ENCODE measurements around the gene SEMA6B.
"Not testable (repeated sequence)": the region's sequence is repeated elsewhere in the genome, so short reads cannot be mapped to it uniquely, and the experiment has no call there.

Gene SEMA6B

GRCh38 chr19:4527377-4527776, 32.1 kb downstream of the SEMA6B start:
- DNase-seq (ENCODE audit: low read depth); H3K4me3 ChIP-seq (ENCODE audit: low read length); H3K9me3 ChIP-seq (ENCODE audit: control insufficient read depth, low read length); H3K9ac ChIP-seq (ENCODE audit: low read length); H3K36me3 ChIP-seq (ENCODE audit: control insufficient read depth, insufficient read depth, low read length, severe bottlenecking); H3K27me3 ChIP-seq (replicated peaks; ENCODE audit: control insufficient read depth, insufficient read depth, low read length): not testable (repeated sequence)
- peaks cover 12% of the 10 kb centered on the region for H3K4me1 ChIP-seq (ENCODE audit: control insufficient read depth, insufficient read depth, low read length)

- H3K4me3 ChIP-seq (ENCODE audit: low read length) = no peak overlapping the region
- no peak overlapping the region for H3K9ac ChIP-seq (ENCODE audit: low read length)
- H3K4me1 ChIP-seq (ENCODE audit: control insufficient read depth, insufficient read depth, low read length) = peaks cover 29% of the 10 kb centered on the region
- no peaks in the 10 kb centered on the region for H3K9me3 ChIP-seq (ENCODE audit: control insufficient read depth, low read length)
- no peaks in the 10 kb centered on the region for H3K36me3 ChIP-seq (ENCODE audit: control insufficient read depth, insufficient read depth, low read length, severe bottlenecking)
- no peaks in the 10 kb centered on the region for H3K27me3 ChIP-seq (replicated peaks; ENCODE audit: control insufficient read depth, insufficient read depth, low read length)
- DNase-seq (ENCODE audit: low read depth) = no peak
Measured at GRCh38 chr19:4525563-4526002, 33.9 kb downstream of the SEMA6B start.

DNA sequence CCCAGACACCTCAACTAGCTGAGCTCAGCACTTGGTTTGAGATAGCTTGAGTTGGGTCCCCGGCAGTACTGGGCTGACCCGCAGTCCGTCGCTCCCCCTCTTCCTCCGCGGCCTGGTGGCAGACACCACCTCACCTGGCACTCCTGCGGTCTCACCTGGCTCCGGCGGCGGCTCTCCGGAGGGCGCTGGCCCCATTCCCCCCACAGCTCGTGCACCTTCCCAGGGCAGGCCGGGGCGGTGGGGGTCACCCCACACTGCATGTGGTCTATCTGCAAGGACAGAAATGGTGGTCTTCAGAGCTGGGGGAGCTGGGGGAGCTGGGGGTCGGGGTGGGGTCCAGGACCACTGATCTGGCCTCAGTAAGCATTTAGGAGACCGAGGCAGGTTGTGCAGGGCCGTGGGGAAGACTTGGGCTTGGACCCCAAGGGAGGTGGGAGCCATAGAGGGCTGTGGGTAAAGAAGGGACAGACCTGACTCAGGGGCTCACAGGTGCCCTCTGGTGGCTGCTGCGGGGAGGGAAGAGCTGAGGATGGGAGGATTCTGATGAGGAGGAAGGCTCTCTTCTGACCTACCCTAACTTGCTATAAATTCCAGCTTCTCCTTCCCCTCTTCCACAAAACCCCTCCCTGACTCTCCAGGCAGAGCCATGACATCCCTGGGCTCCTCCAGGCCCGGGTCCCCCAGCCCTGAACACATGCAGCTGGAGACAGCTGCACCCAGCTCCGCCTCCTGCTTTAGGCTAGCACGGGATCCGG, 34.5 kb downstream of the SEMA6B start:
- peak; percentile 67 for DNase-seq (ENCODE audit: low read depth)
- no peaks in the 10 kb centered on the region for H3K27me3 ChIP-seq (replicated peaks; ENCODE audit: control insufficient read depth, insufficient read depth, low read length)
- H3K9me3 ChIP-seq (ENCODE audit: control insufficient read depth, low read length) = no peaks in the 10 kb centered on the region
- H3K4me1 ChIP-seq (ENCODE audit: control insufficient read depth, insufficient read depth, low read length) = peaks cover 31% of the 10 kb centered on the region
- no peak overlapping the region for H3K4me3 ChIP-seq (ENCODE audit: low read length)
- H3K9ac ChIP-seq (ENCODE audit: low read length) = no peak overlapping the region
- no peaks in the 10 kb centered on the region for H3K36me3 ChIP-seq (ENCODE audit: control insufficient read depth, insufficient read depth, low read length, severe bottlenecking)

DNA sequence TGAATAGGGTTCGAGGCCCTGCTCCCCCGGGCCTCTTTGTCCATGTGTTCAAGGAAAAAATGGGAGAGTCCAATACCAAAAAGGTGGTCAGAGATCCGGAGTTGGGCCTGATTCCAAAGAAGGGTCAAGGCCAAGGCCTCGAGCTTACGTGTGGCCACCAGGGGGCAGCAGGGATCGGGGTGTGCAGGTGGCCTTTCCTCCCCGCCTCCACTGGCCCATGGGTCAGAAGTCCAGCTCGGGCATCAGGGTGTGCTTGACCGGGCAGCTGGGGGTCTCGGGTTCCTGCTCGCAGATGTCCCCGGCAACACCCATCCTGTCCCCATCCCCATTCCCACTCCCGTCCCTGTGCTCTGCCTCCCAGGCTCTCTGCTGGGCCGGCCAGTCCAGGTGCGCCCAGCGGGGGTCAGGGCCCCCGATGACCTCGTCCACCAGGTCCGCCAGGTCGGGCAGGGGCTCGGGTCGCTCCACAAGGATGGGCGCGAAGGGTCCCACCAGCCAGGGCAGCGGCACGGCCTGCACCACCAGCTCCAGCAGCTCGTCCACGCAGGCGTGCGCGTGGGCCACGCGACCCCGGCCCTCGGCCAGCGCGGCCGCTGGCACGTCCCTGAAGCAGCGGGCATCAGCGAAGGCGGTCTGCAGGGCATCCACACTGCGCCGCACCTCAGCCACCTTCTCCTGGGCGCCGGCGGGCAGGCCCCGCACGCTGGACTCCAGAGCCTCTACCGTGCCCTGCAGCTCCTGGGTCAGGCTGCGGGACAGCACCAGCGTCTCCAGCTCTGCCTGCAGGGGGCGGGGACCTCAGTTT, 36.0 kb downstream of the SEMA6B start:
- DNase-seq (ENCODE audit: low read depth) = peak; percentile 49
- Histone ChIP-seq H3K4me3 (ENCODE audit: low read length) (no peak overlapping the region), H3K36me3 (ENCODE audit: control insufficient read depth, insufficient read depth, low read length, severe bottlenecking) (no peaks in the 10 kb centered on the region), H3K9me3 (ENCODE audit: control insufficient read depth, low read length) (no peaks in the 10 kb centered on the region), H3K27me3 (replicated peaks; ENCODE audit: control insufficient read depth, insufficient read depth, low read length) (no peaks in the 10 kb centered on the region), H3K4me1 (ENCODE audit: control insufficient read depth, insufficient read depth, low read length) (peaks cover 45% of the 10 kb centered on the region), H3K9ac (ENCODE audit: low read length) (peak overlapping the region; percentile 81)

DNA sequence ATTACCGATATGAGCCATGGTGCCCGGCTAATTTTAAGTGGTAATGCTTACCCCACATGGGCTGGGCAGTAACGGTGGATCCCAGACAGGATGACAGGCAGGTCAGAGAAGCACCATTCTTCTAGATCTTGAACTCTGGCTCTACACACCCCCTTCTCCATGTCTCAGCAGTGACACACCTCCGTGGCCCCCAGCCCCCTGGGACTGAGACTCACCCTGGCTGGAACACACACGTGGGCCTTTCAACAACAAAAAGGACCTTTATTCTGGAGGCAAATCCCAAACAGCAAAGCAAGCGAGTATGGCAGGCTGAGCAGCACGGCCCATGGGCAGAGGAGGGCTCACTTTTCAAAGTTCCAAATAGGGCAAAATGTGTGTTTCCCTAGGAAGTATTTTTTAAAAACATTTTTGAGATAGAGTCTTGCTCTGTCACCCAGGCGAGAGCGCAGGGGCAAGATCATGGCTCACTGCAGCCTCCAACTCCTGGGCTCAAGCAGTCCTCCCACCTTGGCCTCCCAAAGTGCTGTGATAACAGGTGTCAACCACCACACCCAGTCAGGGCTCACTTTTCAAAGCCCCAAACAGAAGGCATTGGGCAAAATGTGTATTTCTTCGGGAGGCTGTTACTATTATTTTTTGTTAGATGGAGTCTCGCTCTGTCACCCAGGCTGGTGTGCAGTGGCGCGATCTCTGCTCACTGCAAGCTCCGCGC, 37.0 kb downstream of the SEMA6B start:
- Histone ChIP-seq H3K36me3 (ENCODE audit: control insufficient read depth, insufficient read depth, low read length, severe bottlenecking) (no peaks in the 10 kb centered on the region), H3K27me3 (replicated peaks; ENCODE audit: control insufficient read depth, insufficient read depth, low read length) (no peaks in the 10 kb centered on the region), H3K9ac (ENCODE audit: low read length) (peak overlapping the region; percentile 81), H3K4me1 (ENCODE audit: control insufficient read depth, insufficient read depth, low read length) (peaks cover 51% of the 10 kb centered on the region), H3K4me3 (ENCODE audit: low read length) (peak overlapping the region; percentile 42), H3K9me3 (ENCODE audit: control insufficient read depth, low read length) (no peaks in the 10 kb centered on the region)
- DNase-seq (ENCODE audit: low read depth) = no peak

GRCh38 chr19:4521888-4522242, 37.6 kb downstream of the SEMA6B start:
- Histone ChIP-seq H3K9ac (ENCODE audit: low read length) (peak overlapping the region; percentile 81), H3K4me1 (ENCODE audit: control insufficient read depth, insufficient read depth, low read length) (peaks cover 56% of the 10 kb centered on the region), H3K27me3 (replicated peaks; ENCODE audit: control insufficient read depth, insufficient read depth, low read length) (no peaks in the 10 kb centered on the region), H3K36me3 (ENCODE audit: control insufficient read depth, insufficient read depth, low read length, severe bottlenecking) (no peaks in the 10 kb centered on the region), H3K9me3 (ENCODE audit: control insufficient read depth, low read length) (no peaks in the 10 kb centered on the region), H3K4me3 (ENCODE audit: low read length) (peak overlapping the region; percentile 42)
- no peak for DNase-seq (ENCODE audit: low read depth)

- Histone ChIP-seq H3K9ac (ENCODE audit: low read length) (peak overlapping the region; percentile 81), H3K27me3 (replicated peaks; ENCODE audit: control insufficient read depth, insufficient read depth, low read length) (no peaks in the 10 kb centered on the region), H3K4me3 (ENCODE audit: low read length) (peak overlapping the region; percentile 42), H3K36me3 (ENCODE audit: control insufficient read depth, insufficient read depth, low read length, severe bottlenecking) (peaks cover 3% of the 10 kb centered on the region), H3K9me3 (ENCODE audit: control insufficient read depth, low read length) (no peaks in the 10 kb centered on the region), H3K4me1 (ENCODE audit: control insufficient read depth, insufficient read depth, low read length) (peaks cover 60% of the 10 kb centered on the region)
- DNase-seq (ENCODE audit: low read depth) = no peak
Measured at GRCh38 chr19:4521170-4521887, 38.2 kb downstream of the SEMA6B start.

- no peak for DNase-seq (ENCODE audit: low read depth)
- H3K9me3 ChIP-seq (ENCODE audit: control insufficient read depth, low read length) = no peaks in the 10 kb centered on the region
- no peak overlapping the region for H3K4me3 ChIP-seq (ENCODE audit: low read length)
- peaks cover 13% of the 10 kb centered on the region for H3K36me3 ChIP-seq (ENCODE audit: control insufficient read depth, insufficient read depth, low read length, severe bottlenecking)
- H3K9ac ChIP-seq (ENCODE audit: low read length) = peak overlapping the region; percentile 94
- H3K4me1 ChIP-seq (ENCODE audit: control insufficient read depth, insufficient read depth, low read length) = peaks cover 63% of the 10 kb centered on the region
- H3K27me3 ChIP-seq (replicated peaks; ENCODE audit: control insufficient read depth, insufficient read depth, low read length) = no peaks in the 10 kb centered on the region
Measured at GRCh38 chr19:4519521-4520277, 39.8 kb downstream of the SEMA6B start.

GRCh38 chr19:4519172-4519496, 40.4 kb downstream of the SEMA6B start:
- H3K9ac ChIP-seq (ENCODE audit: low read length) = peak overlapping the region; percentile 94
- no peaks in the 10 kb centered on the region for H3K27me3 ChIP-seq (replicated peaks; ENCODE audit: control insufficient read depth, insufficient read depth, low read length)
- peak overlapping the region; percentile 85 for H3K4me3 ChIP-seq (ENCODE audit: low read length)
- H3K9me3 ChIP-seq (ENCODE audit: control insufficient read depth, low read length) = no peaks in the 10 kb centered on the region
- H3K4me1 ChIP-seq (ENCODE audit: control insufficient read depth, insufficient read depth, low read length) = peaks cover 63% of the 10 kb centered on the region
- H3K36me3 ChIP-seq (ENCODE audit: control insufficient read depth, insufficient read depth, low read length, severe bottlenecking) = peaks cover 15% of the 10 kb centered on the region
- no peak for DNase-seq (ENCODE audit: low read depth)

- peak within 1 kb of the TSS; percentile 94 for H3K9ac ChIP-seq (ENCODE audit: low read length)
- H3K36me3 ChIP-seq (ENCODE audit: control insufficient read depth, insufficient read depth, low read length, severe bottlenecking) = peaks cover 20% of the 10 kb centered on the region
- peak; percentile 12 for DNase-seq (ENCODE audit: low read depth)
- H3K4me1 ChIP-seq (ENCODE audit: control insufficient read depth, insufficient read depth, low read length) = peaks cover 63% of the 10 kb centered on the region
- H3K27me3 ChIP-seq (replicated peaks; ENCODE audit: control insufficient read depth, insufficient read depth, low read length) = no peaks in the 10 kb centered on the region
- peak within 1 kb of the TSS; percentile 85 for H3K4me3 ChIP-seq (ENCODE audit: low read length)
- no peaks in the 10 kb centered on the region for H3K9me3 ChIP-seq (ENCODE audit: control insufficient read depth, low read length)
Measured at GRCh38 chr19:4518345-4519171, 40.9 kb downstream of the SEMA6B start, which contains the start of gene PLIN4. TSS of gene PLIN4 (minus strand) at chr19:4518486. CDS start at chr19:4518272, 214 bp downstream.
